ENCODE data around the gene TADA2A.

Gene TADA2A

DNA sequence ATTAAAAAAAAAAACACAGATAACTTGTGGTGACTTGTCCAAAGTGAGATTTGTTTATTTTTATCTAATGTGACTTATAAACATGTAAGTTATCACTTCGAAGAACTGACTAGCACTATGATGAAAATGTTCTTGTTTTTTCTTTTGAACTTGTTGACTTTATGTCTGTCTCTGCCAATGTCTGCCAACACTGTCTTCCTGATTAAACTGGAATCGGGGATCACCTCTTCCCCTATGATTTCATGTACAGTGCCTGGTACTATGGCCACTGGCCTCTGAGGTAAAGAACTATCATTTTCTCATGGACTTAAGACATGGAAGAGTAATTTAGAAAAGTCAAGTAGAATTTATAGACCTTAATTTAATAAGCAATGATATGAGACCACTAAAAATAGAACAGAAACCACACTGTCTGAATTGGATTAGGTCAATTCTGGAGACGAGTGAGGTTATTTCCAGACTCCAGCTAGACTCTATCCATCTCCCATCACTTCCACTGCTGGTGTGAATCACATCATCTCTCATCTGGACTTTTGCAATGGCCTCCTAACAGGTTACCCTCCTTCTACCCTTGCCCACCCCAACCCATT, 22.0 kb upstream of the TADA2A start:
- ChIA-PET CTCF (no interaction called here), POLR2A (ENCODE audit: low non-redundant PET) (no interaction called here)
- TF ChIP-seq, protein P1, sequence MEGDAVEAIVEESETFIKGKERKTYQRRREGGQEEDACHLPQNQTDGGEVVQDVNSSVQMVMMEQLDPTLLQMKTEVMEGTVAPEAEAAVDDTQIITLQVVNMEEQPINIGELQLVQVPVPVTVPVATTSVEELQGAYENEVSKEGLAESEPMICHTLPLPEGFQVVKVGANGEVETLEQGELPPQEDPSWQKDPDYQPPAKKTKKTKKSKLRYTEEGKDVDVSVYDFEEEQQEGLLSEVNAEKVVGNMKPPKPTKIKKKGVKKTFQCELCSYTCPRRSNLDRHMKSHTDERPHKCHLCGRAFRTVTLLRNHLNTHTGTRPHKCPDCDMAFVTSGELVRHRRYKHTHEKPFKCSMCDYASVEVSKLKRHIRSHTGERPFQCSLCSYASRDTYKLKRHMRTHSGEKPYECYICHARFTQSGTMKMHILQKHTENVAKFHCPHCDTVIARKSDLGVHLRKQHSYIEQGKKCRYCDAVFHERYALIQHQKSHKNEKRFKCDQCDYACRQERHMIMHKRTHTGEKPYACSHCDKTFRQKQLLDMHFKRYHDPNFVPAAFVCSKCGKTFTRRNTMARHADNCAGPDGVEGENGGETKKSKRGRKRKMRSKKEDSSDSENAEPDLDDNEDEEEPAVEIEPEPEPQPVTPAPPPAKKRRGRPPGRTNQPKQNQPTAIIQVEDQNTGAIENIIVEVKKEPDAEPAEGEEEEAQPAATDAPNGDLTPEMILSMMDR (conservative IDR thresholded peaks at IDR 0.05; ENCODE audit: low read depth), result no peak
- DNase-seq (ENCODE audit: low spot score), result no peak
- H3K27ac ChIP-seq, result no peak overlapping the region

DNA sequence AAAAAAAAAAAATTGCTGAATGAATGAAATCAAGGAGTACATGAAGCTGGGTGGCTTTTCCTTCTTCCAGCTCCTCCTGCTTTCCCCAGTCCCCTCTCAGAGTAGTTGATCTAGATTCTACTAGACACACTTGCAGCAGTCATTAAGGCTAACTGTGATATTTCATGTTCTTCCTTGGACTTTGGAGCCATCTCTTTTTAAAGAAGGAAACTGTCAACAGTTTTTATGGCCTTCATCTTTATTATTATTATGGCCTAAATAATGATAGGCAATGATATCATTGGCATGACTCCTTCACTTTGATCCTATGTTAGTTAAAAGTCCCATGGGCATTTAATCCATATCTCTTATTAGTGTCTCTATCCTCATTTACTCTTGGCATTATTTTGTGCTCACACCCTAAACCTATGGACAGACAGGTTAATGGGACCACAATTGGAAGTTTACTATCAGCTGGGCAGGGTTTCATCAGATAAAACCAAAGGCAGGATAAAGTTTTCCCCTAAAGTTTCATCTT, 21.2 kb upstream of the TADA2A start:
- TF ChIP-seq, protein P1 (conservative IDR thresholded peaks at IDR 0.05; ENCODE audit: low read depth), result no peak
- CTCF ChIA-PET, result interaction anchor here (0.6 kb wide), 1 partner anchor 1575 kb away, joined by 4 read pairs; no protein-coding TSS in a partner anchor

DNA sequence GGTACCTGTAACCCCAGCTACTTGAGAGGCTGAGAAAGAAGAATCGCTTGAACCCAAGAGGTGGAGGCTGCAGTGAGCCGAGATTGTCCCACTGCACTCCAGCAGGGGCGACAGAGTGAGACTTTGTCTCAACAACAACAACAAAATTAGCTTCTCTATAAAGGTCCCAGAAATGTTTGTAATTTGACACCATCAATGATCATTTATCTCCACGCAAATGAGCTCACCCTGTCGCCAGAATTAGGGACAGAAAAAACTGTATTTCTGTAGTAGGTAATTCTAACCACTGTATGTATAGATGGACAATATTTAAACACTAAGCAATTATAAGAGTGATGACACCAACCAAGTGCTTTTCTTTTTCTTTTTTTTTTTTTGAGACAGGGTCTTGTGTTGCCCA, 20.2 kb upstream of the TADA2A start:
- CTCF ChIA-PET, result interaction anchor here (0.6 kb wide), 1 partner anchor 42 kb away, joined by 4 read pairs; no protein-coding TSS in a partner anchor

More for the DNA sequence above, 21.2 kb upstream of the TADA2A start:
- no peak overlapping the region for H3K27ac ChIP-seq
- DNase-seq (ENCODE audit: low spot score), result no peak
- POLR2A ChIA-PET (ENCODE audit: low non-redundant PET), result no interaction called here

DNA sequence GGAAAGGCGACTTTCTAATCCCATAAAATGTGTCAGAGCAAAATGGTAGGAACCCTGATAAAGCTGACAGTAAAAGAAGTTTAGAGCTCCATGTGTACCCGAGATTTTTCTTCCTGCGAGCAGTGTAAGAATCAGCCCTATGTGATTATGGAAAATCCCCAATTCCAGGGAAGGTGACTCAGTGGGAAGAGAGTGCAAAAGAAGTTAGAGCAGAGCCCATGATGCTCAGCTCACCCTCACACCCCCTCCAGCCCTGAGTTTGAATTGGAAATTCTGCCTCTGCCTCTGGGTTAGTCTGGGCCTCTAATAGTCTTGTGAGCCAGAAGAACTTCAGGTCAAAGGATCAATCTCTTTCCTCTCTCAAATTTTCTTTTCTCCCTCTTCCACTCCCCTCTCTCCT, 18.4 kb upstream of the TADA2A start:
- TF ChIP-seq, protein P1 (conservative IDR thresholded peaks at IDR 0.05; ENCODE audit: low read depth), result no peak
- DNase-seq (ENCODE audit: low spot score), result no peak
- ChIA-PET POLR2A (ENCODE audit: low non-redundant PET) (no interaction called here), CTCF (interaction anchor here (0.6 to 1.6 kb wide), 2 partner anchors 13 to 15 kb away, joined by 4 to 8 read pairs; partner anchors contain the start of gene C17orf78)
- no peak overlapping the region for H3K27ac ChIP-seq

More for the DNA sequence above, 20.2 kb upstream of the TADA2A start:
- H3K27ac ChIP-seq, result no peak overlapping the region
- no peak for DNase-seq (ENCODE audit: low spot score)
- POLR2A ChIA-PET (ENCODE audit: low non-redundant PET), result no interaction called here
- TF ChIP-seq, protein P1 (conservative IDR thresholded peaks at IDR 0.05; ENCODE audit: low read depth), result no peak

DNA sequence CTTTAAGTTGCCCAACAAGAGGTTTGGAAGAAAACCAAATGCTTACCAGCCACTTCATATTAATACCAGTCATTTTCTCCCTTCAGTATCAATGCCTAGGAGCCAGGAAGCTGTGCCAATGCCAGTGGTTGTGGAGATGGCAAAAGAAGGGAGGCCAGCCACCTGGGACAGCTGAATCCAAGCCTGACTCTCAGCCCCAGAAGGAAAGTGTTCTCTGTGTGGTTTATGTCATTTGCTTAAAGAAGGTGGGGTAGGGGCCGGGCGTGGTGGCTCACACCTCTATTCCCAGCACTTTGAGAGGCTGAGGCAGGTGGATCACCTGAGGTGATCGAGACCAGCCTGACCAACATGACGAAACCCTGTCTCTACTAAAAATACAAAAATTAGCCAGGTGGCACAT, 17.5 kb upstream of the TADA2A start:
- ChIA-PET CTCF (no interaction called here), POLR2A (ENCODE audit: low non-redundant PET) (no interaction called here)
- no peak for DNase-seq (ENCODE audit: low spot score)
- no peak overlapping the region for H3K27ac ChIP-seq
- TF ChIP-seq, protein P1 (conservative IDR thresholded peaks at IDR 0.05; ENCODE audit: low read depth), result no peak

DNA sequence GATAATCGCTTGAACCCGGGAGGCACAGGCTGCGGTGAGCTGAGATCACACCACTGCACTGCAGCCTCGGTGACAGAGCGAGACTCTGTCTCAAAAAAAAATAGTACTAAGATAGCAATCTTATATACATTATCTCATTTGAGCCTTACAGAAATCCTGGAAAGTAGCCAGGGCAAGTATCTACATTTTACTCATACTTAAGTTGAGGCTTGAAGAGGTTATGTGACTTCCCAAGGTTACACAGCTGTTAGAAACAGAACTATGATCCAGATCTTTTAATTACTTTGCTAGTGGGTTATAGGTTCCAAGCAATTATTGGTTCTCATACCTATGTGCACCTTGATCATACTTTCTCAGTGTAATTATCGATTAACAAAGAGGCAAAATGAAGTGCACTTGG, 15.5 kb upstream of the TADA2A start:
- H3K27ac ChIP-seq, result no peak overlapping the region
- ChIA-PET POLR2A (ENCODE audit: low non-redundant PET) (no interaction called here), CTCF (interaction anchor here (0.6 kb wide), 1 partner anchor 789 kb away, joined by 5 read pairs; no protein-coding TSS in a partner anchor)
- TF ChIP-seq, protein P1 (conservative IDR thresholded peaks at IDR 0.05; ENCODE audit: low read depth), result no peak
- no peak for DNase-seq (ENCODE audit: low spot score)
